ENCODE measurements around the gene TMEM130. TPM values are rescaled to one million over a fixed set of nuclear protein-coding genes. Genes with fewer than 3 reads are reported as not detected.

The TMEM130 gene
- total and polyA plus RNA-seq, 10 of the 15 experiments (the other 5 are each of a cell fraction or from before 2014, with no cell fraction given): 0.04 to 0.15 (median 0.11) TPM; not detected in 7

GRCh38 chr7:98881561-98882315 is 11.9 kb upstream of the TMEM130 start:
- CTCF ChIA-PET: interaction anchor here (0.6 to 0.7 kb wide), 2 partner anchors 19 to 22 kb away, joined by 3 to 4 read pairs; no protein-coding TSS in a partner anchor
- Histone ChIP-seq H3K4me1 (ENCODE audit: control insufficient read depth, insufficient read depth, low read length) (peaks cover 8% of the 10 kb centered on the region; the same call in 1 of the 2 replicates), H2AFZ (ENCODE audit: control insufficient read depth, low read depth, low read length) (no peak overlapping the region), H3K9ac (ENCODE audit: control insufficient read depth, insufficient read depth, low read length) (no peak overlapping the region), H3K27me3 (replicated peaks in 1 of 2; ENCODE audit: control insufficient read depth in 2 of 2, insufficient read depth in 2 of 2, low read length in 1 of 2) (no peaks in the 10 kb centered on the region), H3K79me2 (ENCODE audit: control insufficient read depth, insufficient read depth, low read length) (peaks cover 35% of the 10 kb centered on the region), H3K9me3 (replicated peaks; ENCODE audit: control insufficient read depth, insufficient read depth, low read length) (no peaks in the 10 kb centered on the region), H3K4me2 (ENCODE audit: control insufficient read depth, insufficient read depth) (no peak overlapping the region), H4K20me1 (ENCODE audit: control insufficient read depth, insufficient read depth) (no peaks in the 10 kb centered on the region), H3K4me3 (no peak overlapping the region), H3K27ac (ENCODE audit: control insufficient read depth, insufficient read depth) (no peak overlapping the region), H3K36me3 (ENCODE audit: control insufficient read depth in 2 of 2, insufficient read depth in 2 of 2, low read length in 1 of 2) (peaks cover 2 to 19% of the 10 kb centered on the region in 2 experiments)
- no peak for ATAC-seq
- SMC1A ChIA-PET (ENCODE audit: uncharacterized antibody, unreplicated experiment): no interaction called here
- no peak for FAIRE-seq
- TF ChIP-seq ASH2L (IDR thresholded peaks at IDR 0.05; ENCODE audit: borderline replicate concordance, low read depth) (no peak), CEBPB (IDR thresholded peaks at IDR 0.05; ENCODE audit: borderline replicate concordance in 1 of 2, low read depth in 2 of 2, low read length in 2 of 2) (no peak), CBFB (IDR thresholded peaks at IDR 0.05; ENCODE audit: low read depth) (no peak), DPF2 (IDR thresholded peaks at IDR 0.05) (no peak), GATAD2B (conservative IDR thresholded peaks at IDR 0.05; ENCODE audit: low read depth) (no peak), SUPT20H (IDR thresholded peaks at IDR 0.05; ENCODE audit: borderline replicate concordance, control insufficient read depth, low read depth, low read length) (no peak), SMARCA5 (IDR thresholded peaks at IDR 0.05) (no peak), NFIC (IDR thresholded peaks at IDR 0.05; ENCODE audit: low read depth, low read length) (no peak)
- TF ChIP-seq, protein P1, sequence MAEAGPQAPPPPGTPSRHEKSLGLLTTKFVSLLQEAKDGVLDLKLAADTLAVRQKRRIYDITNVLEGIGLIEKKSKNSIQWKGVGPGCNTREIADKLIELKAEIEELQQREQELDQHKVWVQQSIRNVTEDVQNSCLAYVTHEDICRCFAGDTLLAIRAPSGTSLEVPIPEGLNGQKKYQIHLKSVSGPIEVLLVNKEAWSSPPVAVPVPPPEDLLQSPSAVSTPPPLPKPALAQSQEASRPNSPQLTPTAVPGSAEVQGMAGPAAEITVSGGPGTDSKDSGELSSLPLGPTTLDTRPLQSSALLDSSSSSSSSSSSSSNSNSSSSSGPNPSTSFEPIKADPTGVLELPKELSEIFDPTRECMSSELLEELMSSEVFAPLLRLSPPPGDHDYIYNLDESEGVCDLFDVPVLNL (IDR thresholded peaks at IDR 0.05; ENCODE audit: low read depth, low read length): no peak
- WGBS (ENCODE audit: insufficient coverage, insufficient replicate concordance, low lambda C conversion rate, missing lambda C conversion rate): 96% methylated on average over 9 of the region's 9 CpGs
- RAD21 ChIA-PET (ENCODE audit: unreplicated experiment): no interaction called here
- in situ Hi-C loops (cut with MboI): no loop called here
- no peak for DNase-seq (ENCODE audit: low read depth, low spot score)
- POLR2A ChIA-PET: interaction anchor here (0.6 to 0.7 kb wide), 2 partner anchors 50 to 526 kb away, joined by 3 read pairs; no protein-coding TSS in a partner anchor
- no TSS peak for BruUV-seq (replicated peaks)
- intact Hi-C loops (cut with micrococcal nuclease; ENCODE audit: unreplicated experiment): no loop called here

All from GM12878 (cell line).